OCI-LY7 (cell line): ENCODE results near the gene APLN. TPM values are rescaled to one million over a fixed set of nuclear protein-coding genes. Genes with fewer than 3 reads are reported as not detected.

Experiments
- BruUV-seq: library from RNA; stranded (reverse); fragments of 400-500 nt; replicated peaks from 2 replicates; lab custom pipeline; 2021; lab: Mats Ljungman, UMichigan
- CTCF ChIA-PET: fragments of 300-600 bp; sonication (Branson Sonifier 250); formaldehyde crosslinking; loops from one replicate; lab custom pipeline; 2022; ENCODE audit warnings: antibody characterized with exemption; ENCODE audit not compliant: unreplicated experiment; lab: Charles Lee
- POLR2A ChIA-PET: fragments of 300-600 bp; sonication (Branson Sonifier 250); formaldehyde crosslinking; loops from one replicate; lab custom pipeline; 2022; ENCODE audit warnings: antibody characterized with exemption; lab: Charles Lee
- DNase-seq: peaks from one replicate; pipeline ENCODE4 v3.0.0-alpha.2; 2015; ENCODE audit warnings: low spot score
- H2AFZ ChIP-seq: fragments of 200-600 bp; sonication (generic), shearing (Covaris generic); 2 replicates; pipeline ENCODE4 v1.6.1; 2014; ENCODE audit warnings: mild to moderate bottlenecking, antibody characterized with exemption, low read length, moderate library complexity
- H3K27ac ChIP-seq: fragments of 200-600 bp; sonication (generic); 2 replicates; pipeline ENCODE4 v1.5.1; 2014; ENCODE audit warnings: mixed run types, low read depth, mild to moderate bottlenecking, moderate library complexity, low read length, inconsistent platforms; ENCODE audit not compliant: poor library complexity, severe bottlenecking
- H3K36me3 ChIP-seq: fragments of 200-600 bp; sonication (generic); 2 replicates; pipeline ENCODE4 v1.6.1; 2014; ENCODE audit warnings: mild to moderate bottlenecking, antibody characterized with exemption, low read length, moderate library complexity, mixed read lengths; ENCODE audit not compliant: insufficient read depth
- H3K4me1 ChIP-seq: fragments of 200-600 bp; sonication (generic); 2 replicates; pipeline ENCODE4 v1.5.1; 2014; ENCODE audit warnings: mild to moderate bottlenecking, low read length; ENCODE audit not compliant: insufficient read depth, poor library complexity, severe bottlenecking
- H3K4me2 ChIP-seq: fragments of 200-600 bp; sonication (generic); 2 replicates; pipeline ENCODE4 v1.6.1; 2014; ENCODE audit warnings: mild to moderate bottlenecking, low read length
- H3K4me3 ChIP-seq: fragments of 200-600 bp; sonication (generic); 2 replicates; pipeline ENCODE4 v1.5.1; 2014; ENCODE audit warnings: mild to moderate bottlenecking, low read depth, low read length; ENCODE audit not compliant: poor library complexity, severe bottlenecking
- H3K79me2 ChIP-seq: fragments of 200-600 bp; sonication (generic); 2 replicates; pipeline ENCODE4 v1.6.1; 2016; ENCODE audit warnings: low read depth, mild to moderate bottlenecking, low read length, moderate library complexity, mixed read lengths; ENCODE audit not compliant: insufficient read depth
- H3K9me2 ChIP-seq: fragments of 200-600 bp; sonication (generic); 2 replicates; pipeline ENCODE4 v1.6.1; 2016; ENCODE audit warnings: mild to moderate bottlenecking, low read length, mixed read lengths; ENCODE audit not compliant: insufficient read depth
- H3K9me3 ChIP-seq: fragments of 200-600 bp; sonication (generic); 2 replicates; pipeline ENCODE4 v1.6.1; 2014; ENCODE audit warnings: mild to moderate bottlenecking, mixed run types, low read length, mixed read lengths
- H4K20me1 ChIP-seq: fragments of 200-600 bp; sonication (generic); 2 replicates; pipeline ENCODE4 v1.6.1; 2014; ENCODE audit warnings: mild to moderate bottlenecking, antibody characterized with exemption, low read length, moderate library complexity, mixed read lengths; ENCODE audit not compliant: insufficient read depth
- CTCF ChIP-seq: fragments of 200-600 bp; sonication (generic); conservative IDR thresholded peaks from 2 replicates; pipeline ENCODE4 v1.5.1; 2014; ENCODE audit warnings: mild to moderate bottlenecking, antibody characterized with exemption, low read length, moderate library complexity, mixed read lengths
- EZH2phosphoT487 ChIP-seq: fragments of 200-600 bp; sonication (generic); IDR thresholded peaks from 2 replicates; pipeline ENCODE4 v1.6.1; 2018; ENCODE audit warnings: low read depth, borderline replicate concordance, mild to moderate bottlenecking, mixed run types, antibody characterized with exemption, low read length, moderate library complexity, mixed read lengths
- intact Hi-C: fragments of 100-400 bp; cut with micrococcal nuclease; formaldehyde crosslinking; loops from one replicate; pipeline ENCODE4 v1.10.0; 2022; ENCODE audit not compliant: unreplicated experiment
- total RNA-seq, 2 experiments: library from RNA; depleted of rRNA in 1 of 2; stranded (reverse); fragments of >200 nt in 1 of 2; shearing (Covaris generic) in 1 of 2; gene quantifications; 2 replicates each; pipeline ENCODE4 v1.2.3, GENCODE V29; 2014 to 2022

The APLN gene
- total RNA-seq, 2 experiments from 2014 or later: 0.13 TPM; not detected in 1

- H2AFZ ChIP-seq: no peak overlapping the region
- H3K9me2 ChIP-seq: no peaks in the 10 kb centered on the region
- no peaks in the 10 kb centered on the region for H3K36me3 ChIP-seq
- no peaks in the 10 kb centered on the region for H4K20me1 ChIP-seq
- no peak overlapping the region for H3K4me3 ChIP-seq
- H3K4me1 ChIP-seq: no peaks in the 10 kb centered on the region
- BruUV-seq: no TSS peak
- DNase-seq: no peak
- no peaks in the 10 kb centered on the region for H3K79me2 ChIP-seq
- TF ChIP-seq EZH2phosphoT487 (no peak), CTCF (no peak)
- CTCF ChIA-PET: no interaction called here
- intact Hi-C loops: loop anchor here (1.0 to 10.0 kb wide), 2 partner anchors 16 to 255 kb away; no protein-coding TSS in a partner anchor
- H3K4me2 ChIP-seq: no peak overlapping the region
- no peak overlapping the region for H3K27ac ChIP-seq
- POLR2A ChIA-PET: no interaction called here
- H3K9me3 ChIP-seq: no peaks in the 10 kb centered on the region
These were observed 24.9 kb downstream of the APLN start for GRCh38 chrX:129629837-129630236.

GRCh38 chrX:129626026-129626425, 28.7 kb downstream of the APLN start:
- no peak for DNase-seq
- Histone ChIP-seq H4K20me1 (no peaks in the 10 kb centered on the region), H3K9me3 (no peaks in the 10 kb centered on the region), H3K27ac (no peak overlapping the region), H3K4me3 (no peak overlapping the region), H2AFZ (no peak overlapping the region), H3K4me2 (no peak overlapping the region), H3K4me1 (no peaks in the 10 kb centered on the region), H3K36me3 (no peaks in the 10 kb centered on the region), H3K9me2 (no peaks in the 10 kb centered on the region), H3K79me2 (no peaks in the 10 kb centered on the region)
- no TSS peak for BruUV-seq
- TF ChIP-seq EZH2phosphoT487 (no peak), CTCF (no peak)
- intact Hi-C loops: no loop called here
- ChIA-PET POLR2A (no interaction called here), CTCF (no interaction called here)

- DNase-seq: no peak
- CTCF ChIA-PET: no interaction called here
- Histone ChIP-seq H3K9me3 (no peaks in the 10 kb centered on the region), H4K20me1 (no peaks in the 10 kb centered on the region), H2AFZ (no peak overlapping the region), H3K9me2 (no peaks in the 10 kb centered on the region), H3K27ac (no peak overlapping the region), H3K36me3 (no peaks in the 10 kb centered on the region), H3K4me2 (no peak overlapping the region), H3K4me3 (no peak overlapping the region), H3K79me2 (no peaks in the 10 kb centered on the region), H3K4me1 (no peaks in the 10 kb centered on the region)
- intact Hi-C loops: no loop called here
- TF ChIP-seq EZH2phosphoT487 (no peak), CTCF (no peak)
- no TSS peak for BruUV-seq
- POLR2A ChIA-PET: no interaction called here
These were observed 31.9 kb downstream of the APLN start for GRCh38 chrX:129622757-129623301.
